ENCODE results near the gene LRRC28.

GRCh38 chr15:99283717-99284116, 32.4 kb downstream of the LRRC28 start:
- TF ChIP-seq CTCF (IDR thresholded peaks at IDR 0.05 in 2 of 3, conservative IDR thresholded peaks at IDR 0.05 in 1 of 3; ENCODE audit: control insufficient read depth in 2 of 3, extremely low read depth in 1 of 3, insufficient read depth in 1 of 3, low read depth in 3 of 3, low read length in 3 of 3), result no peak
- no peak for TF ChIP-seq RBBP5 (conservative IDR thresholded peaks at IDR 0.05)
